HepG2 (cell line): ENCODE measurements around the gene PROX1. TPM values are rescaled to one million over a fixed set of nuclear protein-coding genes. Genes with fewer than 3 reads are reported as not detected.

Experiments
- ARNT2 ChIP-seq: sonication (generic); formaldehyde crosslinking; IDR thresholded peaks from 2 replicates; pipeline ENCODE4 v1.8.0; 2022; ENCODE audit warnings: mild to moderate bottlenecking, low read depth, missing genetic modification reagents, moderate library complexity
- ATF7-NPFF ChIP-seq: sonication (generic); formaldehyde crosslinking; IDR thresholded peaks from 2 replicates; pipeline ENCODE4 v1.8.1; 2023; ENCODE audit warnings: mild to moderate bottlenecking, low read depth, missing genetic modification reagents, moderate library complexity
- BHLHE40 ChIP-seq: IDR thresholded peaks from 2 replicates; pipeline ENCODE4 v1.6.1; 2011; ENCODE audit warnings: low read length, improper control_type of control experiment
- FOSL1 ChIP-seq: sonication (generic); formaldehyde crosslinking; IDR thresholded peaks from 2 replicates; pipeline ENCODE4 v1.9.0; 2021; ENCODE audit warnings: missing genetic modification reagents, borderline replicate concordance
- GPN1 ChIP-seq: sonication (generic); formaldehyde crosslinking; IDR thresholded peaks from 2 replicates; pipeline ENCODE4 v1.5.1; 2020; ENCODE audit warnings: missing genetic modification reagents, borderline replicate concordance
- GZF1 ChIP-seq: sonication (generic); formaldehyde crosslinking; IDR thresholded peaks from 2 replicates; pipeline ENCODE4 v1.5.1; 2020; ENCODE audit warnings: mild to moderate bottlenecking, missing genetic modification reagents
- HMG20B ChIP-seq: conservative IDR thresholded peaks from 2 replicates; pipeline ENCODE4 v1.6.1; 2016; ENCODE audit warnings: missing genetic modification reagents, missing compliant biosample characterization
- KDM6A ChIP-seq: IDR thresholded peaks from 2 replicates; pipeline ENCODE4 v1.6.1; 2016; ENCODE audit warnings: low read depth
- KLF12 ChIP-seq: sonication (generic); formaldehyde crosslinking; IDR thresholded peaks from 2 replicates; pipeline ENCODE4 v1.4.0; 2020; ENCODE audit warnings: missing genetic modification reagents, borderline replicate concordance
- MTA1 ChIP-seq: sonication (generic); formaldehyde crosslinking; IDR thresholded peaks from 2 replicates; pipeline ENCODE4 v1.4.0; 2020; ENCODE audit warnings: missing genetic modification reagents, mild to moderate bottlenecking, borderline replicate concordance
- NPAS2 ChIP-seq: sonication (generic); formaldehyde crosslinking; IDR thresholded peaks from 2 replicates; pipeline ENCODE4 v1.8.0; 2022; ENCODE audit warnings: mild to moderate bottlenecking, missing genetic modification reagents, borderline replicate concordance
- SIX4 ChIP-seq: sonication (generic); formaldehyde crosslinking; IDR thresholded peaks from 2 replicates; pipeline ENCODE4 v1.4.0; 2020; ENCODE audit warnings: missing genetic modification reagents
- SMAD9 ChIP-seq: sonication (generic); formaldehyde crosslinking; IDR thresholded peaks from 2 replicates; pipeline ENCODE4 v1.5.1; 2020; ENCODE audit warnings: mild to moderate bottlenecking, missing genetic modification reagents
- SMC3 ChIP-seq: IDR thresholded peaks from 2 replicates; pipeline ENCODE4 v1.6.1; 2011; ENCODE audit warnings: low read length, improper control_type of control experiment
- SSRP1 ChIP-seq: IDR thresholded peaks from 2 replicates; pipeline ENCODE4 v1.6.1; 2016; ENCODE audit warnings: control low read depth
- TAF15 ChIP-seq: fragments of 200-400 bp; formaldehyde crosslinking; IDR thresholded peaks from one replicate; pipeline ENCODE4 v1.6.1; 2018; ENCODE audit warnings: mild to moderate bottlenecking, low read depth, low read length; ENCODE audit not compliant: poor library complexity, severe bottlenecking
- TCF7 ChIP-seq: sonication (generic); IDR thresholded peaks from 2 replicates; pipeline ENCODE4 v1.6.1; 2016; ENCODE audit warnings: antibody characterized with exemption, low read depth
- TOE1 ChIP-seq: sonication (generic); formaldehyde crosslinking; IDR thresholded peaks from 2 replicates; pipeline ENCODE4 v1.4.0; 2020; ENCODE audit warnings: mild to moderate bottlenecking, missing genetic modification reagents
- ZFP91 ChIP-seq: sonication (generic); formaldehyde crosslinking; IDR thresholded peaks from 2 replicates; pipeline ENCODE4 v1.9.0; 2022; ENCODE audit warnings: missing genetic modification reagents, mild to moderate bottlenecking, borderline replicate concordance
- ZFY ChIP-seq: sonication (generic); formaldehyde crosslinking; IDR thresholded peaks from 2 replicates; pipeline ENCODE4 v1.4.0; 2020; ENCODE audit warnings: missing genetic modification reagents
- ZIK1 ChIP-seq: sonication (generic); formaldehyde crosslinking; IDR thresholded peaks from 2 replicates; pipeline ENCODE4 v1.5.0; 2020; ENCODE audit warnings: mild to moderate bottlenecking, low read depth, missing genetic modification reagents, borderline replicate concordance
- ZNF180 ChIP-seq: sonication (generic); formaldehyde crosslinking; IDR thresholded peaks from 2 replicates; pipeline ENCODE4 v1.4.0; 2020; ENCODE audit warnings: low read depth, missing genetic modification reagents, borderline replicate concordance
- ZNF230 ChIP-seq: sonication (generic); formaldehyde crosslinking; IDR thresholded peaks from 2 replicates; pipeline ENCODE4 v1.4.0; 2020; ENCODE audit warnings: mild to moderate bottlenecking, missing genetic modification reagents
- ZNF292 ChIP-seq: sonication (generic); formaldehyde crosslinking; IDR thresholded peaks from 2 replicates; pipeline ENCODE4 v1.8.1; 2022; ENCODE audit warnings: mild to moderate bottlenecking, low read depth, missing genetic modification reagents, borderline replicate concordance
- ZNF589 ChIP-seq: sonication (generic); formaldehyde crosslinking; conservative IDR thresholded peaks from 2 replicates; pipeline ENCODE4 v1.8.0; 2022; ENCODE audit warnings: mild to moderate bottlenecking, moderate library complexity, missing genetic modification reagents
- ZNF598 ChIP-seq: sonication (generic); formaldehyde crosslinking; IDR thresholded peaks from 2 replicates; pipeline ENCODE4 v1.5.1; 2020; ENCODE audit warnings: mild to moderate bottlenecking, missing genetic modification reagents, borderline replicate concordance
- ZNF619 ChIP-seq: sonication (generic); formaldehyde crosslinking; IDR thresholded peaks from 2 replicates; pipeline ENCODE4 v1.4.0; 2020; ENCODE audit warnings: mild to moderate bottlenecking, missing genetic modification reagents
- ZNF839 ChIP-seq: sonication (generic); formaldehyde crosslinking; IDR thresholded peaks from 2 replicates; pipeline ENCODE4 v1.4.0; 2020; ENCODE audit warnings: missing genetic modification reagents, mild to moderate bottlenecking, borderline replicate concordance
- polyA plus RNA-seq, 8 experiments: library from polyadenylated mRNA; depleted of rRNA in 3 of 8; stranded (reverse) in 7 of 8; unstranded in 1 of 8; fragments of >200 nt; fragmentation: Illumina TruSeq in 4 of 8; extraction: Trizol in 4 of 8; gene quantifications; 2 replicates each; pipeline versions ENCODE4 v1.2.1 to v1.2.3, GENCODE V29; 2011 to 2016; ENCODE audit warnings: low read depth in 4 of 8, missing spikeins in 1 of 8, mixed read lengths in 1 of 8; ENCODE audit not compliant: insufficient read depth in 1 of 8
- total RNA-seq, 5 experiments: library from RNA; depleted of rRNA; stranded (reverse); fragments of >200 nt; fragmentation: Illumina TruSeq; extraction: Trizol; gene quantifications; 2 replicates each; pipeline ENCODE4 v1.2.3, GENCODE V29; 2016; ENCODE audit warnings: low read depth in 1 of 5
- TF ChIP-seq, protein P1 (sequence below): sonication (generic); formaldehyde crosslinking; IDR thresholded peaks from 2 replicates; pipeline ENCODE4 v1.4.0; 2020; ENCODE audit warnings: missing genetic modification reagents

Gene PROX1
- total and polyA plus RNA-seq, 2 of the 13 experiments (the other 11 are each of a cell fraction or from before 2014, with no cell fraction given), result 12.3 to 30.2 TPM

- TF ChIP-seq KDM6A (CRISPR knock-in tag) (peak; percentile 38; the same call in 1 of the 2 replicates), SMAD9 (CRISPR knock-in tag) (no peak), ARNT2 (no peak), TCF7 (peak; percentile 94), ZNF619 (CRISPR knock-in tag) (no peak), NPAS2 (CRISPR knock-in tag) (no peak), ZNF589 (CRISPR knock-in tag) (no peak), ATF7-NPFF (no peak), ZFP91 (no peak), SMC3 (peak; percentile 17; the same call in 1 of the 2 replicates), FOSL1 (CRISPR knock-in tag) (no peak; the same call in 1 of the 2 replicates), ZNF292 (peak; percentile 35; the same call in 1 of the 2 replicates), ZIK1 (CRISPR knock-in tag) (no peak), ZNF230 (CRISPR knock-in tag) (no peak), ZNF598 (CRISPR knock-in tag) (no peak), SSRP1 (CRISPR knock-in tag) (no peak), GZF1 (CRISPR knock-in tag) (no peak), TAF15 (no peak), HMG20B (CRISPR knock-in tag) (no peak; the same call in 1 of the 2 replicates), TOE1 (CRISPR knock-in tag) (no peak), MTA1 (CRISPR knock-in tag) (peak; percentile 46; the same call in 1 of the 2 replicates), ZNF180 (CRISPR knock-in tag) (no peak), BHLHE40 (no peak), GPN1 (CRISPR knock-in tag) (no peak), ZNF839 (CRISPR knock-in tag) (no peak), SIX4 (no peak), ZFY (CRISPR knock-in tag) (no peak), KLF12 (CRISPR knock-in tag) (no peak)
- TF ChIP-seq, protein P1, sequence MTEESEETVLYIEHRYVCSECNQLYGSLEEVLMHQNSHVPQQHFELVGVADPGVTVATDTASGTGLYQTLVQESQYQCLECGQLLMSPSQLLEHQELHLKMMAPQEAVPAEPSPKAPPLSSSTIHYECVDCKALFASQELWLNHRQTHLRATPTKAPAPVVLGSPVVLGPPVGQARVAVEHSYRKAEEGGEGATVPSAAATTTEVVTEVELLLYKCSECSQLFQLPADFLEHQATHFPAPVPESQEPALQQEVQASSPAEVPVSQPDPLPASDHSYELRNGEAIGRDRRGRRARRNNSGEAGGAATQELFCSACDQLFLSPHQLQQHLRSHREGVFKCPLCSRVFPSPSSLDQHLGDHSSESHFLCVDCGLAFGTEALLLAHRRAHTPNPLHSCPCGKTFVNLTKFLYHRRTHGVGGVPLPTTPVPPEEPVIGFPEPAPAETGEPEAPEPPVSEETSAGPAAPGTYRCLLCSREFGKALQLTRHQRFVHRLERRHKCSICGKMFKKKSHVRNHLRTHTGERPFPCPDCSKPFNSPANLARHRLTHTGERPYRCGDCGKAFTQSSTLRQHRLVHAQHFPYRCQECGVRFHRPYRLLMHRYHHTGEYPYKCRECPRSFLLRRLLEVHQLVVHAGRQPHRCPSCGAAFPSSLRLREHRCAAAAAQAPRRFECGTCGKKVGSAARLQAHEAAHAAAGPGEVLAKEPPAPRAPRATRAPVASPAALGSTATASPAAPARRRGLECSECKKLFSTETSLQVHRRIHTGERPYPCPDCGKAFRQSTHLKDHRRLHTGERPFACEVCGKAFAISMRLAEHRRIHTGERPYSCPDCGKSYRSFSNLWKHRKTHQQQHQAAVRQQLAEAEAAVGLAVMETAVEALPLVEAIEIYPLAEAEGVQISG (CRISPR knock-in tag), result no peak
These were observed 31.4 kb upstream of the PROX1 start (continued) for GRCh38 chr1:213956295-213956770.
